CD4-positive, alpha-beta T cell treated with Interleukin-6 at 100 ng/mL for 8 hours (primary cell): ENCODE results near the gene DISP2.

Experiments used
- DNase-seq: peaks from one replicate; pipeline ENCODE4 v3.0.0-alpha.2; 2020; ENCODE audit warnings: mixed read lengths, low spot score

The DISP2 gene

GRCh38 chr15:40357723-40358470, at the start of gene DISP2:
TSS of gene DISP2 (plus strand) at chr15:40358219. CDS start at chr15:40358322, 103 bp downstream.
- peak; percentile 88 for DNase-seq

- no peak for DNase-seq
Measured at GRCh38 chr15:40309344-40309862, 48.6 kb upstream of the DISP2 start.

GRCh38 chr15:40310001-40310959, 47.7 kb upstream of the DISP2 start:
- DNase-seq, result peak; percentile 62

GRCh38 chr15:40310993-40311392, 47.0 kb upstream of the DISP2 start:
- DNase-seq, result no peak

GRCh38 chr15:40312370-40313158, 45.5 kb upstream of the DISP2 start:
- DNase-seq, result no peak

- DNase-seq, result peak; percentile 60
Measured at GRCh38 chr15:40313531-40314398, 44.3 kb upstream of the DISP2 start.

- no peak for DNase-seq
Measured at GRCh38 chr15:40314723-40315276, 43.2 kb upstream of the DISP2 start.

- DNase-seq, result no peak
Measured at GRCh38 chr15:40316931-40317330, 41.1 kb upstream of the DISP2 start.

GRCh38 chr15:40317580-40317979, 40.4 kb upstream of the DISP2 start:
- no peak for DNase-seq

GRCh38 chr15:40320409-40320808, 37.6 kb upstream of the DISP2 start:
- no peak for DNase-seq

GRCh38 chr15:40320931-40321371, 37.1 kb upstream of the DISP2 start:
- peak; percentile 75 for DNase-seq

- DNase-seq, result no peak
Measured at GRCh38 chr15:40322531-40323238, 35.3 kb upstream of the DISP2 start.

GRCh38 chr15:40323239-40323952, 34.6 kb upstream of the DISP2 start, which contains the start of gene INAFM2:
TSS of gene INAFM2 (plus strand) at chr15:40323692. CDS start at chr15:40324056, 364 bp downstream.
- peak; percentile 88 for DNase-seq

GRCh38 chr15:40323953-40324937, 33.8 kb upstream of the DISP2 start:
- no peak for DNase-seq

GRCh38 chr15:40325188-40325587, 32.8 kb upstream of the DISP2 start:
- no peak for DNase-seq

- no peak for DNase-seq
Measured at GRCh38 chr15:40325700-40326099, 32.3 kb upstream of the DISP2 start.

- DNase-seq, result no peak
Measured at GRCh38 chr15:40327457-40327856, 30.6 kb upstream of the DISP2 start.

GRCh38 chr15:40328176-40328575, 29.8 kb upstream of the DISP2 start:
- no peak for DNase-seq
